Measurements from ENCODE around the gene SRF. TPM values are rescaled to one million over a fixed set of nuclear protein-coding genes. Genes with fewer than 3 reads are reported as not detected.

The SRF gene
- total RNA-seq, 1 donor from 2014 or later, result 29.2 TPM

GRCh38 chr6:43205849-43206248 lies 34.8 kb downstream of the SRF start:
- H3K36me3 ChIP-seq, result peaks cover 20% of the 10 kb centered on the region
- DNase-seq (no peak), ATAC-seq (peak in 1 of 2 donors; percentile 20)
- H3K4me1 ChIP-seq, result no peaks in the 10 kb centered on the region
- H3K27ac ChIP-seq, result no peak overlapping the region
- intact Hi-C loops (cut with DNase I), result no loop called here
- H3K27me3 ChIP-seq (ENCODE audit: low read depth), result no peaks in the 10 kb centered on the region
- H3K9me3 ChIP-seq, result no peaks in the 10 kb centered on the region
- TF ChIP-seq CTCF (IDR thresholded peaks at IDR 0.05), result no peak
- no peak overlapping the region for H3K4me3 ChIP-seq

GRCh38 chr6:43207286-43207685 lies 36.2 kb downstream of the SRF start:
- ATAC-seq (no peak), DNase-seq (no peak)
- no peaks in the 10 kb centered on the region for H3K4me1 ChIP-seq
- H3K4me3 ChIP-seq, result no peak overlapping the region
- no peak for TF ChIP-seq CTCF (IDR thresholded peaks at IDR 0.05)
- intact Hi-C loops (cut with DNase I), result no loop called here
- no peaks in the 10 kb centered on the region for H3K9me3 ChIP-seq
- H3K27ac ChIP-seq, result no peak overlapping the region
- H3K36me3 ChIP-seq, result peaks cover 16% of the 10 kb centered on the region
- H3K27me3 ChIP-seq (ENCODE audit: low read depth), result no peaks in the 10 kb centered on the region

GRCh38 chr6:43211955-43212354 lies 40.9 kb downstream of the SRF start:
- ATAC-seq, result no peak

GRCh38 chr6:43213431-43213830 lies 42.4 kb downstream of the SRF start:
- TF ChIP-seq CTCF (IDR thresholded peaks at IDR 0.05), result no peak
- no peak for ATAC-seq
- Histone ChIP-seq H3K36me3 (peaks cover 45% of the 10 kb centered on the region), H3K27me3 (ENCODE audit: low read depth) (no peaks in the 10 kb centered on the region), H3K27ac (no peak overlapping the region), H3K9me3 (no peaks in the 10 kb centered on the region), H3K4me1 (no peaks in the 10 kb centered on the region), H3K4me3 (no peak overlapping the region)
- intact Hi-C loops (cut with DNase I), result no loop called here
- no peak for DNase-seq

More at GRCh38 chr6:43211955-43212354, 40.9 kb downstream of the SRF start:
- Histone ChIP-seq H3K27ac (no peak overlapping the region), H3K4me3 (no peak overlapping the region), H3K4me1 (no peaks in the 10 kb centered on the region), H3K36me3 (peaks cover 35% of the 10 kb centered on the region), H3K9me3 (no peaks in the 10 kb centered on the region), H3K27me3 (ENCODE audit: low read depth) (no peaks in the 10 kb centered on the region)
- TF ChIP-seq CTCF (IDR thresholded peaks at IDR 0.05), result no peak
- intact Hi-C loops (cut with DNase I), result no loop called here
- no peak for DNase-seq

- Histone ChIP-seq H3K36me3 (peaks cover 45% of the 10 kb centered on the region), H3K27ac (no peak overlapping the region), H3K27me3 (ENCODE audit: low read depth) (no peaks in the 10 kb centered on the region), H3K4me1 (no peaks in the 10 kb centered on the region), H3K4me3 (no peak overlapping the region), H3K9me3 (no peaks in the 10 kb centered on the region)
- no peak for ATAC-seq
- DNase-seq, result no peak
- no peak for TF ChIP-seq CTCF (IDR thresholded peaks at IDR 0.05)
- intact Hi-C loops (cut with DNase I), result no loop called here
Measured at GRCh38 chr6:43215066-43215465, 44.0 kb downstream of the SRF start.

GRCh38 chr6:43216200-43216599 lies 45.1 kb downstream of the SRF start:
- peak in 1 of 2 donors; percentile 35 for ATAC-seq
- no peak overlapping the region for H3K27ac ChIP-seq
- no peak for TF ChIP-seq CTCF (IDR thresholded peaks at IDR 0.05)
- peaks cover 53% of the 10 kb centered on the region for H3K36me3 ChIP-seq
- H3K27me3 ChIP-seq (ENCODE audit: low read depth), result no peaks in the 10 kb centered on the region
- H3K4me3 ChIP-seq, result no peak overlapping the region
- no peaks in the 10 kb centered on the region for H3K4me1 ChIP-seq
- intact Hi-C loops (cut with DNase I), result no loop called here
- H3K9me3 ChIP-seq, result no peaks in the 10 kb centered on the region
- no peak for DNase-seq

Measured in lower lobe of right lung (tissue), 2 donors.